GM19438 (cell line): ENCODE measurements around the gene CLSTN3.

Source experiments
- ATAC-seq: cut with Tn5 transposase; IDR thresholded peaks from one replicate; pipeline ENCODE4 v1.9.1; 2021; ENCODE audit warnings: low read depth; ENCODE audit not compliant: unreplicated experiment

Gene CLSTN3

DNA sequence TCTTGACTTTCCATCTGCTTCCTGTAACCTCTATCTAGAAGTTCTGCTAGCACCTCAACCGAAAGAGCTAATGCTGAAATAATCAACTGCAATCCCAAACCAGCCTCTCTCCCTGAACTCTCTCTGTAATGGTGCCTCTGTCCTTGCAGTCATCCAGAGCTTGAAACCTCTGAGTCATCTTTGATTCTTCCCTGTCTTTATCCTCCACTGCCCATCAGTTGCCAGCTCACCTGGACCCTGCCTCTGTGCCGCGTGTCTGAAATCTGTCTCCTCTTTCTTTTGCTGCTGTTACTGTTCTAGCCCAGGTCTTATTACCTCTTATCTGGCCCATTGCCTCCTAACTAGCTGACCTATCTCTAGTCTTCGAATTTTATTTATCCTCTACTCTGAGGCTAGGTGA lies 15.5 kb downstream of the CLSTN3 start:
- ATAC-seq: no peak

- ATAC-seq: no peak
Observed at GRCh38 chr12:7146228-7146627, 16.1 kb downstream of the CLSTN3 start.

DNA sequence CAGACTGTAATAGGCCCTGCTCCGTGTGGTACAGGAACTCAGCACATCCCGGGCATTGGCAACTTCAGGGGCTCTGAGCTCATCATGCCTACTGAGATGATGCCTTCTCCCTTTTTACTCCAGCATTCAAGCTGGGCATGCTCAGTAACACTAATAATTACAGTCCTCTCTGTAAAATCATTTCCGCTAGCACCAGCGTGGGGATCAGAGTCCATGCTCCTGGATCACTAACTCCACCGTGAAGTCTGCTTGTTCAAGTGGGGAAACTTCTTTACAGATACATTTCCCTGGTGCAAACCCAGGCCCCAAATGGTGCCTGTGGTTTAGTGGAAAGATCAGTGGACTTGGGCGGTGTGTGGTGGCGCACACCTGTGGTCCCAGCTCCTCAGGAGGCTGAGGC lies 16.7 kb downstream of the CLSTN3 start:
- ATAC-seq: no peak

GRCh38 chr12:7150356-7150755 lies 20.2 kb downstream of the CLSTN3 start:
- ATAC-seq: no peak

DNA sequence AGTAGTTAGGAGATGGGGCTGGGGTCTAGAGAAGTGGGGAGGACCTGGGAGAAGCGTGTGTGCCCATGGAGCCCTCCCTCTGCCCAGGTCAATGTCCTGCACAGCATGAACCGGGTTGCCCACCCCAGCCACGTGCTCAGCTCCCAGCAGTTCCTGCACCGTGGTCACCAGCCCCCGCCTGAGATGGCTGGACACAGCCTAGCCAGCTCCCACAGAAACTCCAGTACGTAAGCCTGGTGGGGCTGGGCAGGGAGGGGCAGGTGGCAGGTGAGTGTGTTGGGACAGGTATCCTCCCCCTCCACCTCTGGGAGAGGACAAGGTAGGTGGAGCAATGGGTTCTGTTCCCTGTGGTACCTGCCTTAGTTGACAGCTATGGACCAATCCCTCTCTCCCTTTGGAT lies 20.7 kb downstream of the CLSTN3 start:
- ATAC-seq: no peak

DNA sequence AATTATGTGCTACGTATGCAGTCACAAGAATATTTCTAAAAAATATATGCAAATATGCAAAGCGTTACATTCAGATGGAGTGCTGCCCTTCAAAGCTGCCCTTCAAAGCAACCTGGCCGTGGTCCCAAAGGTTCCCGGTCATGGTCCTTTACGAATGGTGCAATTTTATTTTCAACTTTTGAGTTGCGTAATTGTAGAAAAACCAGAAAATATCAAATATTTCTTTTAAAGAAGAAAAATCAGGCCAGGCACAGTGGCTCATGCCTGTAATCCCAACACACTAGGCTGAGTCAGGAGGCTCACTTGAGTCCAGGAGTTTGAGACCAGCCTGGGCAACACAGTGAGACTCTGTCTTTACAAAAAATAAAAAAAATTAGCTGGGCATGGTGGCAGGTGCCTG lies 21.4 kb downstream of the CLSTN3 start:
- no peak for ATAC-seq

DNA sequence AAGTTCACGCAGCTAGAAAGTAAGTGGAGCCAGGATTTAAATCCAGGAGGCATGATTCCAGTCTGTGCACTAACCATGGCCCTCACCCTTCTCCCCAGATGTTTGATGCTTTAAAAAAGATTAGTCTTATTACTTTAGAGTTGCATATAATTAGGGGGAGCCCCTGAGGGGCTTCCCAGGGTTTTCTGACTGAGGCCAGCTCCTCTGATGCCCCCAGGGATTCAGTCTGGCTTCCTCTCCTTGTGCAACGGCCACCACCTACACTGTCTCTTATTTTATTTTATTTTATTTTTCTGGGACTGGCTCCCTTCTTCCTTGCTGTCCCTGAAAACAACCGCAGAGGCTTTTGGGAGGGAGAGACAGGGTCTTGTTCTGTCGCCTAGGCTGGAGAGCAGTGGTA lies 22.6 kb downstream of the CLSTN3 start:
- no peak for ATAC-seq

- ATAC-seq: no peak
Observed at GRCh38 chr12:7154042-7154441, 23.9 kb downstream of the CLSTN3 start.

GRCh38 chr12:7154901-7155470 lies 24.8 kb downstream of the CLSTN3 start:
- ATAC-seq: no peak

- no peak for ATAC-seq
Observed at GRCh38 chr12:7155471-7156034, 25.4 kb downstream of the CLSTN3 start.

GRCh38 chr12:7156259-7157197 lies 26.4 kb downstream of the CLSTN3 start:
- no peak for ATAC-seq

GRCh38 chr12:7157391-7157790 lies 27.2 kb downstream of the CLSTN3 start:
- no peak for ATAC-seq

GRCh38 chr12:7158781-7159609 lies 28.8 kb downstream of the CLSTN3 start:
- ATAC-seq: no peak

DNA sequence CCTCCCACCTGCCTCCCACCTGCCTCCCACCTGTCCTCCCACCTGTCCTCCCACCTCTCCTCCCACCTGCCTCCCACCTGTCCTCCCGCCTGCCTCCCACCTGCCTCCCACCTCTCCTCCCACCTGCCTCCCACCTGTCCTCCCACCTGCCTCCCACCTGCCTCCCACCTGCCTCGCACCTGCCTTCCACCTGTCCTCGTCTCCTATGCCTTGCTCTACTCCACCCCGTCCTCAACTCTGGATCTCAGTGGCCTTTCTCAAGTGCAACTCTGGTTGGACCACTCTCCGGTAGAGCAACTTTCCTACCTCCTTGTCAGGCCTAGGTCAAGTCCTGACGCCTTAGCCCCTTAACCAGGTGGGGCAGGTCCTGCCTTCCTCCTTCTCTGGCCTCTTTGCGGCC lies 30.0 kb downstream of the CLSTN3 start:
- ATAC-seq: no peak

- ATAC-seq: no peak
Observed at GRCh38 chr12:7161327-7161726, 31.2 kb downstream of the CLSTN3 start.

GRCh38 chr12:7161811-7162210 lies 31.6 kb downstream of the CLSTN3 start:
- ATAC-seq: no peak

DNA sequence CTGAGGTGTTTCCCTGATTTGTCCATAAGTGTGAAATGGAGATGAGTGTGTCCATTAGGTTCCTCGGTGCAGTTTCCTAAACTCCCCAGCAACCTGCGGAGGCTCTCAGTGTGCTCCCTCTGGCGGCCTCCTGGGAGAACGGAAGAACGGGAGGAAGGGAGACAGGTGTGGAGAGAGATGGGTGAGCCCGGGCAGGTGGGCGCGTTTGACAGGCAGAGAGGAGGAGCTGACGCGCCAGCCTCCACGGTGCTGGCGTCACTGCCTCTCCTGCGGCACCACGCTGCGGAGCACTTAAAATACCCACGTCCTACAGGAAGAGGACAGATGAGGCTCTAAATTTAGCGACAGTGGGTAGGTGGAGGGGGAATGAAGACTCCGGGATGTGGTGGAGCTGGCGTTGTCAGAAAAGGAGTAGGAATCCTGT lies 32.5 kb downstream of the CLSTN3 start:
- no peak for ATAC-seq

DNA sequence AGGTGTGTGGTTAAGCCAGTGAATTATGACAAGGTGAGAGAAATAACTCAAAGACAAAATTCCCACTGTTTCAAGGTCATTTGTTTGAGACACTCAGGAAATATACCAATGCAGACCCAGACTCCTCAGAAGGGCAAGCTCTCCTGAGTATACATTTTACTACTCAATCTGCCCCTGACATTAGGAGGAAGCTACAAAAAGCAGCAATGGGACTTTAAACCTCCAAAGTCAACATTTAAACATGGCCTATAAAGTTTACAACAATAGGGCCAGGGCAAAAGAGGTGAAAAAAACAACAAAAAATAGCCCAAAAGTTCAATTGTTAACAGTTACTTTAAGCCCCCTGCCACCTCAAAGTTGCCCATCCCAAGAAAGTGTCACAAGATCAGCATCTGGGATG lies 39.8 kb downstream of the CLSTN3 start:
- ATAC-seq: no peak

GRCh38 chr12:7171854-7172253 lies 41.7 kb downstream of the CLSTN3 start:
- ATAC-seq: no peak

DNA sequence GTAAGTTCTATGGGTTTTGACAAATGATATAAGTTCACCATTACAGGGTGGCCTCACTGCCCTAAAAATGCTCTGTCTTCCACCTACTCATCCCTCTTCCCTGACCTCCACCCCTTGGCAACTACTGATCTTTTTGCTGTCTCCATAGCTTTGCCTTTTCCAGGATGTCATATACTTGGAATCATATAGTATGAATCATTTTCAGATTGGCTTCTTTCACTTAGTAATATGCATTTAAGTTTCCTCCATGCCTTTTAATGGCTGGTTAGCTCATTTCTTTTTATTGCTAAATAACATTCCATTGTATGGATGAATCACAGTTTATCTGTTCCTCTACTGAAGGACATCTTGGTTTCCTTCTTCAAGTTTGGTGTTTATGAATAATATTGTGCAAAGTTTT lies 45.3 kb downstream of the CLSTN3 start:
- no peak for ATAC-seq

- no peak for ATAC-seq
Observed at GRCh38 chr12:7176595-7176994, 46.4 kb downstream of the CLSTN3 start.
